Activated CD4-positive, alpha-beta T cell treated with anti-CD3 and anti-CD28 coated beads for 1 hour (primary cell): ENCODE measurements around the gene PIGS.

Experiments used
- DNase-seq: peaks from one replicate; pipeline ENCODE4 v3.0.0-alpha.2; 2020

PIGS gene

DNA sequence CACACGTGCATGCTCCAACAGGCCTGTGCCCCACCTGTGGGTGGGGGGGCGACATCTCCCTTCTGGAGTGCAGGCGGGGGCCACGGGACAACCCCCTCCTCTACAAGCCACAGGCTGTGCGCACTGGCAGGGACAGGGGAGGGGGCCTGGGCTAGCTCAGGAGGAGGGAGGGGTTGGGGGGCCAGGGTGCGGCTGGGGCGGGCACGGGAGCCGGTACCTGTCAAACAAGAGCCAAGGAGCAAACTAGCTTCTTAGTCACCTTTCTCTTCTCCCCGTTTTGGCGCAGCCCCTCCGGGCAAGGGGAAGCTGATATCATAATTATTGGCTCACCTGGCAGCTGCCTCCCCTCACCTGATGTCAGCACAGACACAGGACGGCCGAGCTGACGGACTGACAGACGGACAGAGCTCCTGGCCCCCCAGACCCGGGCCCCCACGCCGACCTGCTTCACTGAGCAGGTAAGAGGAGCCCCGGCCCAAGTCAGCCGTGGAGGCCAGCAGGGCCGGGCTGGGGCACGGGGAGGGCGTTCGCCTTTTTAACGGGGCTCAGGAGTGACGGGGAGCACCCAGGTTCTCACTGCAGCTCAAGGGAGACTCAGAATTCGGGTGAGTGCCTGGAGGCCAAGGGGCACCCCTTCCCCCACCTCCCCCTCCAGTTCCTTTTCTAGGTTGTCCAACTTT, 65.2 kb downstream of the PIGS start, which contains the start of gene FOXN1:
FOXN1 (plus strand) TSS at position 363 of the 680 bp plus-strand sequence. CDS start 17,622 bp downstream, outside the sequence.
- no peak for DNase-seq

GRCh38 chr17:28503420-28503819, 67.9 kb downstream of the PIGS start:
- DNase-seq = no peak
